HG02678 (cell line): ENCODE results near the gene PID1.

ENCODE experiments used
- ATAC-seq: cut with Tn5 transposase; IDR thresholded peaks from one replicate; pipeline ENCODE4 v1.9.1; 2021; ENCODE audit warnings: mild to moderate bottlenecking, moderate library complexity; ENCODE audit not compliant: unreplicated experiment

The PID1 gene

DNA sequence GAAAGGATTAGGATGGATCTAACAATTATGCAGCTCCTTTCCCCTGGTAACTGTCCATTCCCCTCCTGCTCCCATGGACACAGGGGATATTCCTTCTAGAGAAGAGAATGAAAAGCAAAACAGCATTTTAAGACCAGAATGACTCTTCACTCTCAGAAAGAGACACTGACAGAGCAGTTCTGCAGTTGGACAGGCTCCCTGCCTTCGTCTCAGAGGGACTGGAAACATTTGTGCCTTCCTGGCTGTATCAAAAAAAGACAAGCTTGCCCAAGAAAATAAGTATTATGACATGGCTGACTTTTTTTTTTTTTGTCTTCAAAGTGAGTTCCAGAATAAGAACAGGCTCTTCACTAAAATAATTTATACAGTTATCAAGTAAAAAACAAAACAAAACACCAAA is 9.5 kb downstream of the PID1 start:
- no peak for ATAC-seq

GRCh38 chr2:229261076-229261475 is 10.0 kb downstream of the PID1 start:
- no peak for ATAC-seq

DNA sequence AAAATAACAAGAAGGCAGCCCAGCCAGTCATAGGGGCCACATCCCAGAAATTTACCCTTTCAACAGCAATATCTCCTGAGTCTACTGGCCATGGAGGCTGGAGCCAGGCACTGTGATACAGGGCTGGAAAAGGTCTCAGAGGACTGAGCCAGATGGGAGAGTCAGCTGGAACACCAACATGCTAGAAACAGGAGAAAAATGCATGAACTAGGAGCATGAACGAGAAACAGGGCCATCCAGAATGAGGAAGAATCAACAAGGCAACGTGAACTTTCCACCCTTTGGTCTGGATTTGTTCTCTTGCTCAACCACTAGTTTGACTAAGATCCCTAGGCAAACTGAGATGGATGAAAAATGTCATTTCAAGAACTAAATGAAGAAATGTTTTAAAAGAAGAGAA is 13.1 kb downstream of the PID1 start:
- ATAC-seq: no peak

DNA sequence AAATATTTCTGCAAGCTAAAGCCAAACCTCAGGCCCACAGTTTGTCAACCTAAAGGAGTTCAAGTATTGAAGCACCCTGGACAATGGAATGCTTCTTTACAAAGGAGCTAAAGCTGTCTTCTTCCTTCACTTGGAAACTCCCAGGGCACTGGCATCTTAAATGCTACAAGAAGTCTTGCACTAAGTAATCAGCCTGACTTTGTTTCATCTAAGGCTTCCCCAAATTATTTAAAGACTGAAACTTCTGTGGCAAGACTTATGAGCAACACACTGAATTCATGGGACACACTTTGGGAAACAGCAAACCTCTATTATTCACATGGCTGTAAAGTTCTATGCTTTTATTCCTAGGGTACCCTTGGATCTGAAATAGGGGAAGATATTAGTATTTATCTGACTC is 14.7 kb downstream of the PID1 start:
- no peak for ATAC-seq

GRCh38 chr2:229254206-229254605 is 16.9 kb downstream of the PID1 start:
- no peak for ATAC-seq

- no peak for ATAC-seq
Measured at GRCh38 chr2:229252996-229253395, 18.1 kb downstream of the PID1 start.

DNA sequence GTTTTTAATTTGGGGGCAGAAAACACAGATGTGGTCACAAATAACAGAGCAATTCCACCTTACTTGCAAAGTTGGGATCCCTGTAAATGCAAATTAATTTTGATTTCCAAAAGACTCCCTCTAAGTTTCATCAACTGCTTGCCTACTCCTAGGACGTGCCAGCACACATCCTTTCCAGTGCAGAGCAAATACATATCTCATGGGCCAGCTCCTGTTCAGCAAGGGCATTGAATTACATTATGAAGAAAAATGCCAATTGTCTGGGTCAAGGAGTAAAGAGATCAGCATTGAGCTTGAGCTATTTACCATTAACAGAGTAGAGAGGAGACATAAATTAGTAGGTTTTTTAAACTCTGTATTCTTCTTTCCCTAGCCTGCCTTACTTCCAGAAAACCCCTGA is 18.8 kb downstream of the PID1 start:
- no peak for ATAC-seq

GRCh38 chr2:229249536-229249935 is 21.6 kb downstream of the PID1 start:
- no peak for ATAC-seq

GRCh38 chr2:229246334-229246733 is 24.8 kb downstream of the PID1 start:
- no peak for ATAC-seq

DNA sequence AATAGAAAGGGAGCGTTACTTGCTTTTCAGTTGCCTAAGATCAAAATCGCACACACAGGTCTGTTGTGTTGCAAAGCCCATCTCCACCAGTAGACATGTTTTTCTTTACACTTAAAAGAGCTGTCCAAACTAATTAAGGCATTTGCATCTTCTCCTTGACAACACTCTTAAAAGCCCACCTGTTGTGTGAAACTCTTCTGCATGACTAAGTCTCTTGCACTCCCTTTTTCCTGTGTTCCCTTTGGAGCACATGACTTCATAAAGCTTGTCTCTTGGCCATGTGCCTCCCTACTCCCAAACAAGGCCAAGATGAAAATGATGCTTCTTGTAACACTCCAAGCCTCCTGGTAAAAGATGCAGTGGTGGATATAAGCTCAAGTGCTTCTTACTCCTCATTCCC is 26.1 kb downstream of the PID1 start:
- ATAC-seq: no peak

- no peak for ATAC-seq
Measured at GRCh38 chr2:229243890-229244560, 27.1 kb downstream of the PID1 start.

DNA sequence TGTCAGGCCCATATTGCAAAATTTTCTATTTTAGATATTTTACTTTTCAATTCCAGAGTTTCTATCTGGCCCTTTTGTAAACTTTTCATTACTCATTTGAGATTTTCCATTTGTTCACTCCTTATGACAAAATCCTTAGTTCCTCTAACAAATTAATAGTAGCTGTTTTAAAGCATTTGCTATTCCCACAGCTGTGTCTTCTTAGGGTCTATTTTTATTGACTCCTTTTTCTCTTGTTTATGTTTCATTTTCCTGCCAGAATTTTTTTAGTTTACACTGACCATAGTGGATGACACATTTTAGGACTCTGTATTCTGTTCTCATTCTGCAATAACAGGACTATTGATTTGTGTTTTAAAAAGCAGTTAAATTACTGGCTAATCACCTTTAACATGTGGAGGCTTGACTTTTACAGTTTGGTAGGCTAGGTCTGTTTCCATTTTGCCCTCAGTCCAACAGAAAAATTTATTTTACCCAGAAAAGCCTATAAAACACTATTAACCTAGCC is 30.0 kb downstream of the PID1 start:
- no peak for ATAC-seq

DNA sequence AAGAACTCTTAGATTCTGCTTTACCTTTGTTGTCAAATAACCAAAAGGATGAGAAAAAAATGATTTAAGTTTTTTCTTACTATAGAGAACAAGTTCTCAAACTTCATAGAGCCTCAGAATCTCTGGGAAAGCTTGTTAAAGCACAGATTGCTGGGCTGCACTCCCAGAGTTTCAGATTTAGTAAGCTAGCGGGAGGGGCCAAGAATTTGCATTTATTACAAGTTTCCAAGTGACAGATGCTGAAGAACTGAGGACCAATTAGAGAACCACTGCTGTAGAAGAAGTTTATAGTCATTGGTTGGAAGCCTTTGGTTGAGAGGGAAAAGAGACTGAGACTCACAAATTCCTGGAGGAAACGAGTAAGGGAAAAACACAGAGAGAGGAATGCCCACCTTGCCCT is 32.1 kb downstream of the PID1 start:
- ATAC-seq: no peak

GRCh38 chr2:229237270-229237669 is 33.8 kb downstream of the PID1 start:
- ATAC-seq: no peak

GRCh38 chr2:229235131-229235914 is 35.8 kb downstream of the PID1 start:
- ATAC-seq: no peak

- no peak for ATAC-seq
Measured at GRCh38 chr2:229231885-229232284, 39.2 kb downstream of the PID1 start.

GRCh38 chr2:229231328-229231868 is 39.7 kb downstream of the PID1 start:
- no peak for ATAC-seq

DNA sequence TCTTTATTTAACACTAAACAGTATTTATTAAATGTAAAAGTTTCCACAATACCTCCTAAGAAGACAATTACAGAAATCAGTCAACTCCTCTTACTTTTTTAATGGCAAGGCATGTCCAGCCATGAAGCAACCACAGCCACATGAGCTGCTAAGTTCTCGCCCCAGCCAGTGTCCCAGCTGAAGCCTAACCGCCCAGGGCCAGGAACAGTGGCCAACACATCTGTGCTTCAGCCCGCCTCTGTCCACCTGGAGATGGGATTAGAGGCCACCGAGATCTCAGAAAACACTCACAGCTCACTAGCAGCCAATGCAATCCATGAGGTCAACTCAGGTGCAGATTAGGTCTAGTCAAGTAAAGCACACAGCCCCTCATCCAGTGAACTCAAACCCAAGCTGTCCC is 40.2 kb downstream of the PID1 start:
- ATAC-seq: no peak

- no peak for ATAC-seq
Measured at GRCh38 chr2:229230256-229230655, 40.8 kb downstream of the PID1 start.

DNA sequence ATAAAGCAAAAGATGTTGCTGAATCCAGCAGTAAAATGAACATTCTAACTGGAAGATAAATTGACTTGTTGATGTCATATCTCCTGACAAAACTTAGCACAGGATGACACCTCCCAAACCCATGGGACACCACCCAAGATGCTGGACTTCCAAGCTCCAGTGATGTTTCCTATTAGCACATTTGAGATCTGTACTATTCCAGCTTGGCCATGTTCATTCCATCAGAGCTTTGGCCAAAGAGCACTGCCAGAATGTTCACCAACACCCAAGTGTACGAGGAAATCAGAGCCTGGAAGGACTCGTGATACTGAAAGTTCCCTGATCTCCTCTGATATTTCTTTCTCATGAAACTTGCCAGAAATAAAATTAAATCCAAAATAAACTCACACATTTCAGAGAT is 44.7 kb downstream of the PID1 start:
- ATAC-seq: no peak

DNA sequence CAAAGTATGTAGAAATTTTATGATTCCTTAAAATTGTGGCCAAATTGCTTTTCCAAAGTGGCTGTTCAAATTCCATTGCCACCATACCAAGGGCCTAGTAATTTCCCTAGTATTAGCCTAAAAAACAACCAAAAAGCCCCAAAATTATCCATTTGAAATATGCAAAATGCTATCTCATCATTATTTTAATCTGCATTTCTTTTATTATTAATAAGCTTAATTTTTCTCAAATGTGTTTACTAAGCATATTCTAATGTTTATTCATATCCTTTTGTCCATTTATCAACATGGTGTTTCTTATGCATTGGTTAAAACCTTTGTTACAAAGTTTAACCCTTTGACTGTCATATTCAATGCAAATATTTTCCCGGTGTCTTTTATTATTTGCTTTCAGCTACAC is 48.0 kb downstream of the PID1 start:
- no peak for ATAC-seq

GRCh38 chr2:229221641-229222040 is 49.4 kb downstream of the PID1 start:
- no peak for ATAC-seq
